ENCODE measurements around the gene PSG6. TPM values are rescaled to one million over a fixed set of nuclear protein-coding genes. Genes with fewer than 3 reads are reported as not detected.
"Not testable (repeated sequence)": the region's sequence is repeated elsewhere in the genome, so short reads cannot be mapped to it uniquely, and the experiment has no call there.

Gene PSG6
- total RNA-seq, 1 experiment from 2014 or later: not detected

- H3K27ac ChIP-seq (ENCODE audit: low read depth, low read length, poor library complexity, severe bottlenecking); BruUV-seq (replicated peaks); H3K4me3 ChIP-seq (ENCODE audit: low read depth, low read length, poor library complexity, severe bottlenecking); DNase-seq (ENCODE audit: low spot score); H3K27me3 ChIP-seq (replicated peaks; ENCODE audit: insufficient read depth, low read depth, low read length, poor library complexity); intact Hi-C loops (cut with micrococcal nuclease; ENCODE audit: unreplicated experiment); CTCF ChIA-PET; H3K9me3 ChIP-seq (ENCODE audit: low read depth, low read length, poor library complexity, severe bottlenecking); H3K4me1 ChIP-seq (ENCODE audit: insufficient read depth, low read length, poor library complexity, severe bottlenecking); H3K36me3 ChIP-seq (ENCODE audit: insufficient read depth, low read length, poor library complexity, severe bottlenecking); POLR2A ChIA-PET (ENCODE audit: low non-redundant PET): not testable (repeated sequence)
- peak; percentile 44 for TF ChIP-seq CTCF (conservative IDR thresholded peaks at IDR 0.05; ENCODE audit: low read depth, low read length)
Measured at GRCh38 chr19:42930214-42930613, 12.5 kb upstream of the PSG6 start.

- Histone ChIP-seq H3K9me3 (ENCODE audit: low read depth, low read length, poor library complexity, severe bottlenecking) (no peaks in the 10 kb centered on the region), H3K27ac (ENCODE audit: low read depth, low read length, poor library complexity, severe bottlenecking) (no peak overlapping the region), H3K36me3 (ENCODE audit: insufficient read depth, low read length, poor library complexity, severe bottlenecking) (no peaks in the 10 kb centered on the region), H3K27me3 (replicated peaks; ENCODE audit: insufficient read depth, low read depth, low read length, poor library complexity) (peaks cover 4% of the 10 kb centered on the region), H3K4me1 (ENCODE audit: insufficient read depth, low read length, poor library complexity, severe bottlenecking) (no peaks in the 10 kb centered on the region), H3K4me3 (ENCODE audit: low read depth, low read length, poor library complexity, severe bottlenecking) (no peak overlapping the region)
- ChIA-PET POLR2A (ENCODE audit: low non-redundant PET) (no interaction called here), CTCF (no interaction called here)
- no peak for DNase-seq (ENCODE audit: low spot score)
- TF ChIP-seq CTCF (conservative IDR thresholded peaks at IDR 0.05; ENCODE audit: low read depth, low read length) (no peak), EZH2 (IDR thresholded peaks at IDR 0.05; ENCODE audit: borderline replicate concordance, low read depth, low read length, poor library complexity, severe bottlenecking) (no peak)
- BruUV-seq (replicated peaks): no TSS peak
- intact Hi-C loops (cut with micrococcal nuclease; ENCODE audit: unreplicated experiment): no loop called here
Measured at GRCh38 chr19:42928896-42929295, 11.2 kb upstream of the PSG6 start.

- no TSS peak for BruUV-seq (replicated peaks)
- H3K4me1 ChIP-seq (ENCODE audit: insufficient read depth, low read length, poor library complexity, severe bottlenecking): no peaks in the 10 kb centered on the region
- no peak overlapping the region for H3K4me3 ChIP-seq (ENCODE audit: low read depth, low read length, poor library complexity, severe bottlenecking)
- H3K27me3 ChIP-seq (replicated peaks; ENCODE audit: insufficient read depth, low read depth, low read length, poor library complexity): peaks cover 4% of the 10 kb centered on the region
- no peak overlapping the region for H3K27ac ChIP-seq (ENCODE audit: low read depth, low read length, poor library complexity, severe bottlenecking)
- TF ChIP-seq EZH2 (IDR thresholded peaks at IDR 0.05; ENCODE audit: borderline replicate concordance, low read depth, low read length, poor library complexity, severe bottlenecking) (no peak), CTCF (conservative IDR thresholded peaks at IDR 0.05; ENCODE audit: low read depth, low read length) (no peak)
- H3K9me3 ChIP-seq (ENCODE audit: low read depth, low read length, poor library complexity, severe bottlenecking): no peaks in the 10 kb centered on the region
- ChIA-PET CTCF (no interaction called here), POLR2A (ENCODE audit: low non-redundant PET) (no interaction called here)
- intact Hi-C loops (cut with micrococcal nuclease; ENCODE audit: unreplicated experiment): no loop called here
- no peak for DNase-seq (ENCODE audit: low spot score)
- H3K36me3 ChIP-seq (ENCODE audit: insufficient read depth, low read length, poor library complexity, severe bottlenecking): no peaks in the 10 kb centered on the region
Measured at GRCh38 chr19:42926781-42927180, 9.1 kb upstream of the PSG6 start.

Data from A673 (cell line).